GM21526 (cell line): ENCODE results near the gene ECI1.

Source experiments
- ATAC-seq: cut with Tn5 transposase; IDR thresholded peaks from one replicate; pipeline ENCODE4 v1.9.1; 2021; ENCODE audit warnings: moderate library complexity; ENCODE audit not compliant: unreplicated experiment, low FRiP score

Gene ECI1

GRCh38 chr16:2197765-2198164, 53.6 kb downstream of the ECI1 start:
- no peak for ATAC-seq

- ATAC-seq: no peak
Observed at GRCh38 chr16:2196981-2197511, 54.3 kb downstream of the ECI1 start.

GRCh38 chr16:2196162-2196980, 55.0 kb downstream of the ECI1 start, which contains the start of gene CASKIN1:
Gene CASKIN1, minus strand, starts transcription at chr16:2196605. Its CDS starts 173 bp downstream, at chr16:2196432.
- no peak for ATAC-seq

- ATAC-seq: no peak
Observed at GRCh38 chr16:2195322-2196161, 55.8 kb downstream of the ECI1 start.

- no peak for ATAC-seq
Observed at GRCh38 chr16:2194852-2195321, 56.5 kb downstream of the ECI1 start.

- no peak for ATAC-seq
Observed at GRCh38 chr16:2194166-2194834, 57.1 kb downstream of the ECI1 start.

DNA sequence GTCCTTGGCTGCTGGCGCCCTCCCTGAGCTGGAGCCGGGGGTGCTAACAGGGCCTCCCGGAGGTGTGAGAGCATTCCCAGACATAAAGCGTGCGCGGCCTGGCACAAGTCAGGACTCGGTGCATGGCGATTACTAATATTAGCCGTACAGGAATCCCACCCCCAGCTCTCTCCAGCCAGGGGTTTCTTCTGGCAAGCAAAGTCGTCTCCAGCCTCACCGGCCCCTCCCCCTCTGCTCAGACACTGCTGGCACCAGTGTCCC, 60.0 kb downstream of the ECI1 start:
- no peak for ATAC-seq

- ATAC-seq: no peak
Observed at GRCh38 chr16:2190659-2191445, 60.5 kb downstream of the ECI1 start.

DNA sequence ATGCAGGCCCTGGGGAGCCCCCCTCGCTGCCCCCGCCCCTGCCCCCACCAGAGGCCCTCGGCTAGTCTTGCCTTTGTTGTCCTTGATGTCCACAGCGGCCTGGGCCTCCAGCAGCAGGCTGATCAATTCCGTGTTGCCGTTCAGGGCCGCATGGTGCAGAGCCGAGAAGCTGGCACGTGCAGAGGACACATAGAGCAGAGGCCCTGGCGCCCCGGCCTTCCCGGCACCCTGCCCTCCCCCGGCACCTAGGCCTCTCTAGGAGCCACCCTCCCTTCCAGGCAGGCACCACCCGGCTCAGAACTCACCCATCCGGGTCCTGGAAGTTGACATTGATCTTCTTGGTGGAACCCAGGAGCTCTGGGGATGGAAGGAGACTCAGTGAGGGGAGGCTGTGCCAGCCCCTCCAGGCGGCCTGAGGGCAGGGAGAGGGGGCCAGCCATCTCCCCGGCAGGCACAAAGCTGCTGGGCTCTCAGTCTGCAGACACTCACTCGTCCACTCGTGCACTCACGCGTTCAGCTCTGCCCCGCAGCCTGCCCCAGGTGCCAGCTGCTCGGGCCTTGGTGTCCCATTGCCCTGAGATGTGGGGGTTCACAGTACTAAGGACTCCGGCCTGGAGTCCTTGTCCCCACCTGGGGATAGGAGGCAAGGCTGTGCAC, 61.3 kb downstream of the ECI1 start:
- no peak for ATAC-seq
